Gastrocnemius medialis (tissue), 4 donors: ENCODE measurements around the gene GFRA1.

Experiments
- POLR2A ChIP-seq, 2 donors: fragments of 450-650 bp; IDR thresholded peaks; one replicate each; pipeline ENCODE4 v1.6.1; 2017; ENCODE audit warnings: antibody characterized with exemption in 2 of 2, mild to moderate bottlenecking in 2 of 2, moderate library complexity in 2 of 2
- TF ChIP-seq, protein P1 (sequence below), 5 experiments: fragments of 450-650 bp in 3 of 5; fragments of 200-600 bp in 2 of 5; sonication (generic) in 2 of 5; IDR thresholded peaks in 4 of 5; conservative IDR thresholded peaks in 1 of 5; 1 replicate in 4 of 5; 2 replicates in 1 of 5; pipeline ENCODE4 v1.5.1; 2016 to 2019; ENCODE audit warnings: antibody characterized with exemption in 5 of 5, mild to moderate bottlenecking in 3 of 5, moderate library complexity in 3 of 5

DNA sequence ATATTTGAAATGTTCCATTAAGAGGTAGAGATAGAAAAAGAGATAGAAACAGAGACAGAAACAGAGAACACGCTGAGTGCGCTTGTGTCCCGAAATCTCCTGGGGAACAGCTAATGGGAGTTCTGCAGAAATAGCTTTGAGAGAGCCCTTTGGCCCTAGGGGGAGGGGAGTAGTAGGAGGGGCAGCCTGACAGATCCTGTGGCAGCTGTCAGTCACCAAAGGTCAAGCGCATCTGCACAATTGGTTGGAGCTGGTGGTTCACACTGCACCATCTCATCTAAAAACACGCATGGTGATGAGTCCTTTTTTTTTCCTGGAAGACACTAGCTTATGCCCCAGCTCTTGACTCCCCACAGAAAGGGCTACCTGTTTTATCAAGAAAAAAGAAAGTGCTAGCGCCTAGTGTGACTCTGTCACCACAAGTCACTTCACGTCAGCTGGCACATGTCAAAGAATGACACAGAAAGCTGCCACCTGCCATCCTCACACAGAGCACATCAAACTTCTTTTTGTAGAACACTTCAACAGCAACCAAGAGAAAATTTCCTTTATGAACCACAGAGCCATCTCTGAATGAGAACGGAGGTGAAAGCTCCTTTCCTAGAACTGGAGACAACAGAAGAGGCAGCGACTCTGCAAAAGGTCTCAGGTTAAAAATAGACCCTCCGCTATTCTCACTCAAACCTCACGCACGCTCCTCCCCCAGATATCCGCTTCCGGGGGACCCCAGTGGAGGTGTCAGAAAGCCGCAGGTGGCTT lies 125.7 kb downstream of the GFRA1 start:
- TF ChIP-seq, protein P1, sequence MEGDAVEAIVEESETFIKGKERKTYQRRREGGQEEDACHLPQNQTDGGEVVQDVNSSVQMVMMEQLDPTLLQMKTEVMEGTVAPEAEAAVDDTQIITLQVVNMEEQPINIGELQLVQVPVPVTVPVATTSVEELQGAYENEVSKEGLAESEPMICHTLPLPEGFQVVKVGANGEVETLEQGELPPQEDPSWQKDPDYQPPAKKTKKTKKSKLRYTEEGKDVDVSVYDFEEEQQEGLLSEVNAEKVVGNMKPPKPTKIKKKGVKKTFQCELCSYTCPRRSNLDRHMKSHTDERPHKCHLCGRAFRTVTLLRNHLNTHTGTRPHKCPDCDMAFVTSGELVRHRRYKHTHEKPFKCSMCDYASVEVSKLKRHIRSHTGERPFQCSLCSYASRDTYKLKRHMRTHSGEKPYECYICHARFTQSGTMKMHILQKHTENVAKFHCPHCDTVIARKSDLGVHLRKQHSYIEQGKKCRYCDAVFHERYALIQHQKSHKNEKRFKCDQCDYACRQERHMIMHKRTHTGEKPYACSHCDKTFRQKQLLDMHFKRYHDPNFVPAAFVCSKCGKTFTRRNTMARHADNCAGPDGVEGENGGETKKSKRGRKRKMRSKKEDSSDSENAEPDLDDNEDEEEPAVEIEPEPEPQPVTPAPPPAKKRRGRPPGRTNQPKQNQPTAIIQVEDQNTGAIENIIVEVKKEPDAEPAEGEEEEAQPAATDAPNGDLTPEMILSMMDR (IDR thresholded peaks at IDR 0.05 in 4 of 5, conservative IDR thresholded peaks at IDR 0.05 in 1 of 5) = no peak
- no peak for TF ChIP-seq POLR2A (IDR thresholded peaks at IDR 0.05)
